Measurements from ENCODE around the gene ZNF593. TPM values are rescaled to one million over a fixed set of nuclear protein-coding genes. Genes with fewer than 3 reads are reported as not detected.

The ZNF593 gene
- total RNA-seq, 2 donors from 2014 or later: 25.2 to 33.0 TPM

GRCh38 chr1:26177182-26177684 is 7.5 kb downstream of the ZNF593 start, which contains the start of gene CNKSR1:
CNKSR1 (plus strand) TSS chr1:26177491; CDS start chr1:26177548, 57 bp downstream.
- H3K27me3 ChIP-seq: no peaks in the 10 kb centered on the region
- peak; percentile 87 to 93 (median 92) for DNase-seq
- H3K4me3 ChIP-seq: peak within 1 kb of the TSS; percentile 21 to 48
- peak; percentile 99 for ATAC-seq
- peaks cover 0 to 8% of the 10 kb centered on the region in 2 donors for H3K36me3 ChIP-seq (replicated peaks in 1 of 2; ENCODE audit: insufficient read depth in 1 of 2, low read depth in 2 of 2)
- peak in 6 of 7 experiments; percentile 7 to 46 (median 37) for TF ChIP-seq CTCF (IDR thresholded peaks at IDR 0.05)
- TF ChIP-seq POLR2A (IDR thresholded peaks at IDR 0.05): peak; percentile 26 to 88 (median 80)
- WGBS, 2 donors: 14 to 23% methylated on average over 8 to 18 of the region's 21 CpGs
- H3K27ac ChIP-seq: peak within 1 kb of the TSS; percentile 40 to 79 (median 76)
- intact Hi-C loops (cut with DNase I): no loop called here
- H3K9me3 ChIP-seq: no peaks in the 10 kb centered on the region
- peaks cover 15% of the 10 kb centered on the region for H3K4me1 ChIP-seq

GRCh38 chr1:26180010-26180506 is 10.3 kb downstream of the ZNF593 start:
- Histone ChIP-seq H3K27me3 (no peaks in the 10 kb centered on the region), H3K4me3 (no peak overlapping the region), H3K9me3 (no peaks in the 10 kb centered on the region), H3K36me3 (replicated peaks in 1 of 2; ENCODE audit: insufficient read depth in 1 of 2, low read depth in 2 of 2) (peaks cover 0 to 15% of the 10 kb centered on the region in 2 donors), H3K27ac (no peak overlapping the region), H3K4me1 (peaks cover 15% of the 10 kb centered on the region)
- intact Hi-C loops (cut with DNase I): no loop called here
- TF ChIP-seq CTCF (IDR thresholded peaks at IDR 0.05) (no peak), POLR2A (IDR thresholded peaks at IDR 0.05) (no peak)
- DNase-seq: no peak
- ATAC-seq: no peak
- 75 to 87% methylated on average over 3 to 4 of the region's 4 CpGs for WGBS, 2 donors

- Histone ChIP-seq H3K36me3 (replicated peaks in 1 of 2; ENCODE audit: insufficient read depth in 1 of 2, low read depth in 2 of 2) (peaks cover 0 to 20% of the 10 kb centered on the region in 2 donors), H3K4me1 (peaks cover 15% of the 10 kb centered on the region), H3K27me3 (no peaks in the 10 kb centered on the region), H3K9me3 (no peaks in the 10 kb centered on the region), H3K27ac (no peak overlapping the region), H3K4me3 (no peak overlapping the region)
- TF ChIP-seq CTCF (IDR thresholded peaks at IDR 0.05) (no peak), POLR2A (IDR thresholded peaks at IDR 0.05) (no peak)
- 75 to 79% methylated on average over 9 of the region's 9 CpGs for WGBS, 2 donors
- ATAC-seq (no peak), DNase-seq (no peak)
- intact Hi-C loops (cut with DNase I): no loop called here
These were observed 12.1 kb downstream of the ZNF593 start for GRCh38 chr1:26181586-26182382.

GRCh38 chr1:26182383-26182696 is 12.6 kb downstream of the ZNF593 start:
- 92% methylated on average over 7 of the region's 7 CpGs; no CpG with 5 or more reads in 1 of the 2 donors for WGBS, 2 donors
- intact Hi-C loops (cut with DNase I): no loop called here
- H3K27me3 ChIP-seq: no peaks in the 10 kb centered on the region
- no peaks in the 10 kb centered on the region for H3K9me3 ChIP-seq
- TF ChIP-seq CTCF (IDR thresholded peaks at IDR 0.05) (no peak), POLR2A (IDR thresholded peaks at IDR 0.05) (no peak)
- H3K4me3 ChIP-seq: no peak overlapping the region
- ATAC-seq (no peak), DNase-seq (no peak)
- H3K27ac ChIP-seq: no peak overlapping the region
- H3K36me3 ChIP-seq (replicated peaks in 1 of 2; ENCODE audit: insufficient read depth in 1 of 2, low read depth in 2 of 2): peaks cover 0 to 20% of the 10 kb centered on the region in 2 donors
- peaks cover 11% of the 10 kb centered on the region for H3K4me1 ChIP-seq

Data from body of pancreas (tissue), 4 donors.